Measurements from ENCODE around the gene DNM3. TPM values are rescaled to one million over a fixed set of nuclear protein-coding genes. Genes with fewer than 3 reads are reported as not detected.

Gene DNM3
- total and polyA plus RNA-seq, 10 of the 15 experiments (the other 5 are each of a cell fraction or from before 2014, with no cell fraction given): 0.03 to 1.5 (median 0.08) TPM; not detected in 3

DNA sequence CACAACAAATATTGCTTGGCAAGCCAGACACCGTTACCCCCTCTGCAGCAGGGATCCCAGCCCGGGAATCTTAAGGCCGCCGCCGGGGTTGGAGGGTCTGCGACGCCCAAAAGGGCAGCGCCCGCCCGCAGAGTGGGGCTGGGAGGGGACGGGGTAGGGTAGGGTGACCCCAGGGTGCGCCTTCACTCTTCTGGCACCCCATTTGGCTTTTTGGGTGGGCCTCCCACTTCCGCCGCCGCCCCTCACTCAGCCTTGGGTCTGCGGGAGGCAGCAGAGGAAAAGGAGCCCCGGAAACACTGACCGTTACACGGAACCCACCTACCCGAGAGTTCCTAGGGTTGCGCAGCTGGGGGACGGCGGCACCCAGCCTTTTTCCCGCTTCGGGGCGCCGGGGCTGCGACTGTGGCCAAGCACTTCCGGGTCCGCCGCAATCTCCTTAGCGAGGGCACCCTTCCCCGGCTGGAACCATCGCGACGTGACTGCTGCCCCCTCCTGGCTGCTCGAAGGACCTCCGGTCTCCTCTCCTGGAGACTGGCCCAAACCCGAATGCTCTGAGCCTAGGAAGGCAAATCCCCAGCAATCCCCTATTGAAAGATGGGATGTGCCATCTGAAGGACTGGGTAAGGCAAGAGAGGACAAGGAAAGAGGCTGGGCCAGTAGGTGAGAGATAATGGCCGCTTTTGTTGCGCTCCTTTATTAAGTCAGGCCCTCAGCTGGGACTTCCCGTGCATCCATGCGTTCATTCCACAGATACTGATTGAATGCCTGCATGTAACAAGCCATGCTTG, 602.6 kb downstream of the DNM3 start, which contains the start of gene PIGC (continued):
- TF ChIP-seq, protein P1, sequence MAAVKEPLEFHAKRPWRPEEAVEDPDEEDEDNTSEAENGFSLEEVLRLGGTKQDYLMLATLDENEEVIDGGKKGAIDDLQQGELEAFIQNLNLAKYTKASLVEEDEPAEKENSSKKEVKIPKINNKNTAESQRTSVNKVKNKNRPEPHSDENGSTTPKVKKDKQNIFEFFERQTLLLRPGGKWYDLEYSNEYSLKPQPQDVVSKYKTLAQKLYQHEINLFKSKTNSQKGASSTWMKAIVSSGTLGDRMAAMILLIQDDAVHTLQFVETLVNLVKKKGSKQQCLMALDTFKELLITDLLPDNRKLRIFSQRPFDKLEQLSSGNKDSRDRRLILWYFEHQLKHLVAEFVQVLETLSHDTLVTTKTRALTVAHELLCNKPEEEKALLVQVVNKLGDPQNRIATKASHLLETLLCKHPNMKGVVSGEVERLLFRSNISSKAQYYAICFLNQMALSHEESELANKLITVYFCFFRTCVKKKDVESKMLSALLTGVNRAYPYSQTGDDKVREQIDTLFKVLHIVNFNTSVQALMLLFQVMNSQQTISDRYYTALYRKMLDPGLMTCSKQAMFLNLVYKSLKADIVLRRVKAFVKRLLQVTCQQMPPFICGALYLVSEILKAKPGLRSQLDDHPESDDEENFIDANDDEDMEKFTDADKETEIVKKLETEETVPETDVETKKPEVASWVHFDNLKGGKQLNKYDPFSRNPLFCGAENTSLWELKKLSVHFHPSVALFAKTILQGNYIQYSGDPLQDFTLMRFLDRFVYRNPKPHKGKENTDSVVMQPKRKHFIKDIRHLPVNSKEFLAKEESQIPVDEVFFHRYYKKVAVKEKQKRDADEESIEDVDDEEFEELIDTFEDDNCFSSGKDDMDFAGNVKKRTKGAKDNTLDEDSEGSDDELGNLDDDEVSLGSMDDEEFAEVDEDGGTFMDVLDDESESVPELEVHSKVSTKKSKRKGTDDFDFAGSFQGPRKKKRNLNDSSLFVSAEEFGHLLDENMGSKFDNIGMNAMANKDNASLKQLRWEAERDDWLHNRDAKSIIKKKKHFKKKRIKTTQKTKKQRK (IDR thresholded peaks at IDR 0.05; ENCODE audit: low read depth, low read length): no peak
- TF ChIP-seq USF1 (IDR thresholded peaks at IDR 0.05; ENCODE audit: borderline replicate concordance, extremely low read length, insufficient read depth, low read depth, low read length): no peak
- TF ChIP-seq CEBPB (IDR thresholded peaks at IDR 0.05; ENCODE audit: borderline replicate concordance in 1 of 2, low read depth in 2 of 2, low read length in 2 of 2): no peak
- TF ChIP-seq, protein P2, sequence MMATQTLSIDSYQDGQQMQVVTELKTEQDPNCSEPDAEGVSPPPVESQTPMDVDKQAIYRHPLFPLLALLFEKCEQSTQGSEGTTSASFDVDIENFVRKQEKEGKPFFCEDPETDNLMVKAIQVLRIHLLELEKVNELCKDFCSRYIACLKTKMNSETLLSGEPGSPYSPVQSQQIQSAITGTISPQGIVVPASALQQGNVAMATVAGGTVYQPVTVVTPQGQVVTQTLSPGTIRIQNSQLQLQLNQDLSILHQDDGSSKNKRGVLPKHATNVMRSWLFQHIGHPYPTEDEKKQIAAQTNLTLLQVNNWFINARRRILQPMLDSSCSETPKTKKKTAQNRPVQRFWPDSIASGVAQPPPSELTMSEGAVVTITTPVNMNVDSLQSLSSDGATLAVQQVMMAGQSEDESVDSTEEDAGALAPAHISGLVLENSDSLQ (IDR thresholded peaks at IDR 0.05): no peak
- TF ChIP-seq SRF (IDR thresholded peaks at IDR 0.05; ENCODE audit: low read depth in 2 of 2, low read length in 2 of 2): peak; percentile 50 to 57; a peak in 2 of 4 replicates

Measured in GM12878 (cell line).